OCI-LY1 (cell line): Measurements from ENCODE around the gene ADAMTS7.
"Not testable (repeated sequence)": the region's sequence is repeated elsewhere in the genome, so short reads cannot be mapped to it uniquely, and the experiment has no call there.

Source experiments
- H2AFZ ChIP-seq: fragments of 200-600 bp; sonication (generic), shearing (Covaris generic); 2 replicates; pipeline ENCODE4 v1.6.0; 2014; ENCODE audit warnings: antibody characterized with exemption, mild to moderate bottlenecking, low read length
- H3F3A ChIP-seq: fragments of 200-600 bp; sonication (generic), shearing (Covaris generic); 2 replicates; pipeline ENCODE4 v1.6.0; 2014; ENCODE audit warnings: mild to moderate bottlenecking, antibody characterized with exemption, low read length, moderate library complexity; ENCODE audit not compliant: insufficient read depth
- H3K27ac ChIP-seq: fragments of 200-600 bp; sonication (generic); 2 replicates; pipeline ENCODE4 v1.5.1; 2014; ENCODE audit warnings: low read length, mixed run types, mild to moderate bottlenecking, low read depth; ENCODE audit not compliant: poor library complexity, severe bottlenecking
- H3K27me3 ChIP-seq: fragments of 200-600 bp; sonication (generic); 2 replicates; pipeline ENCODE4 v1.6.0; 2014; ENCODE audit warnings: antibody characterized with exemption, mild to moderate bottlenecking, low read length, moderate library complexity; ENCODE audit not compliant: insufficient read depth
- H3K36me3 ChIP-seq: fragments of 200-600 bp; sonication (generic); 2 replicates; pipeline ENCODE4 v1.6.1; 2014; ENCODE audit warnings: mild to moderate bottlenecking, antibody characterized with exemption, low read length, moderate library complexity, mixed read lengths; ENCODE audit not compliant: insufficient read depth
- H3K4me1 ChIP-seq: fragments of 200-600 bp; sonication (generic); 2 replicates; pipeline ENCODE4 v1.5.1; 2014; ENCODE audit warnings: mild to moderate bottlenecking, low read length, moderate library complexity; ENCODE audit not compliant: insufficient read depth, severe bottlenecking
- H3K4me2 ChIP-seq: fragments of 200-600 bp; sonication (generic), shearing (Covaris generic); 2 replicates; pipeline ENCODE4 v1.6.1; 2014; ENCODE audit warnings: low read length
- H3K4me3 ChIP-seq: fragments of 200-600 bp; sonication (generic); 2 replicates; pipeline ENCODE4 v1.5.1; 2014; ENCODE audit warnings: low read length, low read depth, mild to moderate bottlenecking, mixed read lengths; ENCODE audit not compliant: poor library complexity, severe bottlenecking
- H3K79me2 ChIP-seq: fragments of 200-600 bp; shearing (Covaris generic); 2 replicates; pipeline ENCODE4 v1.6.1; 2016; ENCODE audit warnings: mixed run types, low read length, mixed read lengths; ENCODE audit not compliant: insufficient read depth
- H3K9ac ChIP-seq: fragments of 200-600 bp; sonication (generic), shearing (Covaris generic); 2 replicates; pipeline ENCODE4 v1.6.1; 2014; ENCODE audit warnings: mild to moderate bottlenecking, low read length, mixed read lengths
- H3K9me2 ChIP-seq: fragments of 200-600 bp; sonication (generic), shearing (Covaris generic); 2 replicates; pipeline ENCODE4 v1.6.1; 2014; ENCODE audit warnings: low read depth, mild to moderate bottlenecking, low read length, mixed read lengths
- H3K9me3 ChIP-seq: fragments of 200-600 bp; shearing (Covaris generic); 2 replicates; pipeline ENCODE4 v1.6.1; 2014; ENCODE audit warnings: low read length, mixed read lengths
- H4K20me1 ChIP-seq: fragments of 200-600 bp; sonication (generic), shearing (Covaris generic); 2 replicates; pipeline ENCODE4 v1.6.0; 2016; ENCODE audit warnings: mild to moderate bottlenecking, low read length; ENCODE audit not compliant: insufficient read depth
- EZH2 ChIP-seq: fragments of 200-600 bp; sonication (generic), shearing (Covaris generic); IDR thresholded peaks from 2 replicates; pipeline ENCODE4 v1.8.0; 2017; ENCODE audit warnings: borderline replicate concordance, mixed run types, mild to moderate bottlenecking, antibody characterized with exemption, low read length, moderate library complexity, mixed read lengths
- TF ChIP-seq, protein P1 (sequence below): fragments of 200-600 bp; sonication (generic), shearing (Covaris generic); IDR thresholded peaks from 2 replicates; pipeline ENCODE4 v1.5.1; 2017; ENCODE audit warnings: mild to moderate bottlenecking, antibody characterized with exemption, low read length, moderate library complexity, mixed read lengths

ADAMTS7 gene

DNA sequence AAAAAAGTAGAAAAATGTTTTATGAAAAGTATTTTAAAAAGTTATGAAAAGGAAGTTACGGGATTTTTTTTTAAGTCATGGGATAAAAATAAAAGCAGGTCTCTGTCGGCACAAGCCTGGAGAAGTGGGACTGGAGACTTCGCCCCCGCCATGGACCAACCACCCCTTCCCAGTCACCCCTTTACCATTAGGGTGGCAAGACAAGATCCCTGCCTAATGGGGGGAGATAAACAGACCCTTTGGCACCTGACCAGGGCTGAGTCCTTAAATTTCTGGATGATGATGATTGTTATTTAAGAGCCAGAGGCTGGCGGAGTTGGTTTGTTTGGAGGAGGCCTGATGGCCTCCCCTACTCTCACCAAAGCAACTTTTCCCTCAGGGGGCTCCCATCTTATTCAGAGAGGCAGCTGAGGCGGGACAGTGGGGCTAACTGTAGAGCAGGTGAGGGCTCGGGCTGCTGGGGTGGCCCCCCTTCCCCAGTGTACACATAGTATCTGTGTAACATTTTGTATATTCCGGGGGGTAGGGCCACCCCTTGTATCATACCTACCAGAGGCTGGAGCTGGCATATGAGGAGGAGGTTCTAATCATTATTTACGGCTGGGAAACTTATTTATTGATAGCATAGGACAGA lies 74.0 kb downstream of the ADAMTS7 start:
- Histone ChIP-seq H3K9me2 (no peaks in the 10 kb centered on the region), H3K27ac (no peak overlapping the region), H2AFZ (no peak overlapping the region), H4K20me1 (no peaks in the 10 kb centered on the region), H3K9ac (no peak overlapping the region), H3K4me2 (no peak overlapping the region), H3K4me1 (no peaks in the 10 kb centered on the region), H3K79me2 (no peaks in the 10 kb centered on the region), H3K36me3 (no peaks in the 10 kb centered on the region), H3F3A (no peaks in the 10 kb centered on the region), H3K4me3 (no peak overlapping the region), H3K27me3 (no peaks in the 10 kb centered on the region), H3K9me3 (no peaks in the 10 kb centered on the region)
- no peak for TF ChIP-seq EZH2
- TF ChIP-seq, protein P1, sequence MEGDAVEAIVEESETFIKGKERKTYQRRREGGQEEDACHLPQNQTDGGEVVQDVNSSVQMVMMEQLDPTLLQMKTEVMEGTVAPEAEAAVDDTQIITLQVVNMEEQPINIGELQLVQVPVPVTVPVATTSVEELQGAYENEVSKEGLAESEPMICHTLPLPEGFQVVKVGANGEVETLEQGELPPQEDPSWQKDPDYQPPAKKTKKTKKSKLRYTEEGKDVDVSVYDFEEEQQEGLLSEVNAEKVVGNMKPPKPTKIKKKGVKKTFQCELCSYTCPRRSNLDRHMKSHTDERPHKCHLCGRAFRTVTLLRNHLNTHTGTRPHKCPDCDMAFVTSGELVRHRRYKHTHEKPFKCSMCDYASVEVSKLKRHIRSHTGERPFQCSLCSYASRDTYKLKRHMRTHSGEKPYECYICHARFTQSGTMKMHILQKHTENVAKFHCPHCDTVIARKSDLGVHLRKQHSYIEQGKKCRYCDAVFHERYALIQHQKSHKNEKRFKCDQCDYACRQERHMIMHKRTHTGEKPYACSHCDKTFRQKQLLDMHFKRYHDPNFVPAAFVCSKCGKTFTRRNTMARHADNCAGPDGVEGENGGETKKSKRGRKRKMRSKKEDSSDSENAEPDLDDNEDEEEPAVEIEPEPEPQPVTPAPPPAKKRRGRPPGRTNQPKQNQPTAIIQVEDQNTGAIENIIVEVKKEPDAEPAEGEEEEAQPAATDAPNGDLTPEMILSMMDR: no peak

DNA sequence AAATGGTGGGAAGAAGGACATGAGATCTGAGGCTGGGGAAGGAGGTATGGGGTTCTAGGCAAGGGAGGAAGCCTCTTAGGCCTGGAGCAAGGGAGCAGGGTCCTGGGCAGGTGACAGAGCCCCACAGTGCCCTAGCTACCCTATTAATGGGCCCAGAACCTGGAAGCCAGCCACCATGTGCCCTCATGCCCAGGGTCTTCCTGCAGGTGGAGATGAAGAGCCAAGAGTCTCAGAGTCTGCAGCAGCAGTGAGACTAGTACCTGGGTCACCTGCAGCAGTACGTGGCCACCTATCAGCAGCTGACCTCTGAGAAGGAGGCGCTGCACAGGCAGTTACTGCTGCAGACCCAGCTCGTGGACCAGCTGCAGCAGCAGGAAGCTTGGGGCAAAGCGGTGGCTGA lies 75.0 kb downstream of the ADAMTS7 start:
- H3K79me2 ChIP-seq, H3K36me3 ChIP-seq, H3K9ac ChIP-seq, H2AFZ ChIP-seq, H3K27ac ChIP-seq, H3F3A ChIP-seq, H4K20me1 ChIP-seq, H3K27me3 ChIP-seq, H3K4me1 ChIP-seq, H3K4me2 ChIP-seq, H3K9me3 ChIP-seq, H3K4me3 ChIP-seq, H3K9me2 ChIP-seq: not testable (repeated sequence)

DNA sequence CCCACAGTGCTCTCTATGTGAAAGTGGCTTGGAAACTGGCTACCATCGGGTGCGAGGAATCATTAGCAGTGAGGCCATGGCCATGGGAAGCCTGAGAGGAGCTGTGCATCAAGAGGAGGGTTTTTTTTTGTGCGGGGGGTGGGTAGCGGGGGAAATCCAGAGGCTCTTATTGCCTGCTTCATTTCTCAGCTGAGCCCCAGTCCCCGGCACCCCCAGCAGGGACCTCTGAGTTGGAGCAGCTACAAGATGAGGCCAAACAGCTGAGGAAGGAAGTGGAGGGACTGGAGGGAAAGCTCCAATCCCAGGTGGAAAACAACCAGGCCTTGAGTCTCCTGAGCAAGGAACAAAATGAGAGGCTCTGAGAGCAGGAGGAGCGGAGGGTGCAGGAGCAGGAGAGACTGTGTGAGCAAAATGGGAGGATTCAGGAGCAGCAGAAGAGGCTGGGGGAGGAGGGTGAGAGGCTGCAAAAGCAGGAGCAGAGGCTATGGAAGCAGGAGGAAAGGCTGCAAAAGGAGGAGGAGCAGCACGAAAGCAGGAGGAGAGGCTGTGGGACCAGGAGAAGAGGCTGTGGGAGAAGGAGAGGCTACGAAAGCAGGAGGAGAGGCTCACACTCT lies 76.7 kb downstream of the ADAMTS7 start:
- Histone ChIP-seq H3K9me3 (no peaks in the 10 kb centered on the region), H3F3A (no peaks in the 10 kb centered on the region), H3K4me1 (no peaks in the 10 kb centered on the region), H3K4me3 (no peak overlapping the region), H3K4me2 (no peak overlapping the region), H4K20me1 (no peaks in the 10 kb centered on the region), H3K9ac (no peak overlapping the region), H3K9me2 (no peaks in the 10 kb centered on the region), H2AFZ (no peak overlapping the region), H3K27ac (no peak overlapping the region), H3K36me3 (no peaks in the 10 kb centered on the region), H3K27me3 (no peaks in the 10 kb centered on the region), H3K79me2 (no peaks in the 10 kb centered on the region)
- no peak for TF ChIP-seq EZH2

DNA sequence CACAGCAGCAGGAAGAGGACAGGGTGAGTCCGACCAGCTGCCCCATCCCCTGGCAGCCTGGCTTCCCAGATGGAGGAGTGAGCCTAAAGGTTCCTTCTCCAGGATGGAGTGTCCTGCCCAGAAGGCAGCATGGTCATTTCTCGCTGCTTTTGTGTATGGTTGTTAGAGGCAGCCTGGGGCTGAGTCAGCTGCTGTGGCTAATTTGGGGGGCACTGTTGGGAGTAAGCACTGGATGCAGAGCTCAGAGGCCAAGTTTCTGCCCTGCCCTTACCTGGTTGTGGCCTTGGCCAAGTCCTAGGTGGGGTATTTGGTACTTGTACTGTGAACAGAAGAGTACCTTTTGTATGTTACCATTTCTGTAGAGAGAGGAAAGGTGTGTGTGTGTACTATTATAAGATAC lies 78.6 kb downstream of the ADAMTS7 start:
- no peaks in the 10 kb centered on the region for H4K20me1 ChIP-seq
- no peak overlapping the region for H2AFZ ChIP-seq
- no peak overlapping the region for H3K9ac ChIP-seq
- no peak overlapping the region for H3K4me3 ChIP-seq
- no peak overlapping the region for H3K4me2 ChIP-seq
- no peaks in the 10 kb centered on the region for H3K9me3 ChIP-seq
- no peaks in the 10 kb centered on the region for H3F3A ChIP-seq
- no peak for TF ChIP-seq EZH2
- TF ChIP-seq, protein P1: no peak
- H3K36me3 ChIP-seq: no peaks in the 10 kb centered on the region
- H3K9me2 ChIP-seq: no peaks in the 10 kb centered on the region
- H3K79me2 ChIP-seq: no peaks in the 10 kb centered on the region
- H3K4me1 ChIP-seq: no peaks in the 10 kb centered on the region
- H3K27me3 ChIP-seq: no peaks in the 10 kb centered on the region
- H3K27ac ChIP-seq: no peak overlapping the region
